HG02973 (cell line): ENCODE data around the gene MED29.
"Not testable (repeated sequence)": the region's sequence is repeated elsewhere in the genome, so short reads cannot be mapped to it uniquely, and the experiment has no call there.

Experiments used
- ATAC-seq: cut with Tn5 transposase; IDR thresholded peaks from one replicate; pipeline ENCODE4 v1.9.1; 2021; ENCODE audit warnings: moderate library complexity; ENCODE audit not compliant: unreplicated experiment

The MED29 gene

DNA sequence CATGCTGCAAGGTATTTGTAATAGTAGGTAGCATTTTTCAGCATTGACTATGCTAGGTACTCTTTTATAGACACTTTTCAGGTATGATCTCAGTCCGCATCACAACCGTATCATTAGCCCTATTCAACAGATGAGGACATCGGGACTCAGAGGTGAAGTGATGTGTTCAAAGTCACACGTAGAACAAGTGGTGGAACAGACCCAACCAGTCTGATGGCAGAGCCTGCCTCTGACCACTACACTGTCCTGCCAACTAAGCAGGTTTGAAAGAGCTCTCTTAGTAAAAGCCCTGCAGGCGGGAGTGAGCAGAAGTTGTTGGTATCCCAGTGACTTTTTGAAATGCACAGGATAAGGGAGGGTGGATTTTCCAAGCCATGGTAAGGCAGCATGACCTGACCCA, 20.4 kb upstream of the MED29 start:
- no peak for ATAC-seq

DNA sequence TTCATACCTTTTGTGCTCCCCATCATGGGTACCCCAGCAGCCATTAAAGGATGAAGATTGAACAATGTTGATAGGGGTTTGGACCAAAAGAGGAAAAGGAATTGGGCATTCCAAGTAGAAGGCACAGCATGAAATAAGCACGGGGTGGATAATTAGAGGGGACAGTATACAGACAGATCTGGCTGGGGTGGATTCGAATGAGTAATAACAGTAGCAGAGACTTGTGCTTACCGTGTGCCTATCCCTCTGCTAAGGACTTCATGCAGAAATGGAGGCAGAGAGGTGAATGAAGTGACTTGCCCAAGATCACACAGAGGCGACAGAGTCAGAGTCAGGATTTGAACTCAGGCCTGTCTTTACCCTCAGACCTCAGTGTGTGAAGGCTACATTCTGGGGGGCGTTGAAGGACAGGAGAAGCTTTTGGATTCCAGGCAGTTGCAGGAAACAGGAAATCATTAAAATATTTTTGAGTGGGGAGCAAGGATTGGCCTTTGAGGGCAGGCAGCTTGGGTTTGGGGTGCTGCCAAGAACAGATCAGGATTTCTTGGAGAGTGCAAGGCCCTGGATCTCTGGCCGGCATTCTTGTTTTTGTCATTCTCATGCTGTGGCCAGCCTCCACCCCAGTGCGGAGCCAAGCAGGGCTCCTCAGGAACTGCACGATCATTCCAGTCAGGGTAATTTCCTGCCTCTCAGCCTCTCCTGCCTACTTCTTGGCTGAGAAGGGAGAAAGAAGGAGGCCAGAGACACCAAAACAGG, 19.0 kb upstream of the MED29 start:
- ATAC-seq, result no peak

- no peak for ATAC-seq
These were observed 18.2 kb upstream of the MED29 start for GRCh38 chr19:39372941-39373340.

GRCh38 chr19:39375929-39376328, 15.2 kb upstream of the MED29 start:
- no peak for ATAC-seq

DNA sequence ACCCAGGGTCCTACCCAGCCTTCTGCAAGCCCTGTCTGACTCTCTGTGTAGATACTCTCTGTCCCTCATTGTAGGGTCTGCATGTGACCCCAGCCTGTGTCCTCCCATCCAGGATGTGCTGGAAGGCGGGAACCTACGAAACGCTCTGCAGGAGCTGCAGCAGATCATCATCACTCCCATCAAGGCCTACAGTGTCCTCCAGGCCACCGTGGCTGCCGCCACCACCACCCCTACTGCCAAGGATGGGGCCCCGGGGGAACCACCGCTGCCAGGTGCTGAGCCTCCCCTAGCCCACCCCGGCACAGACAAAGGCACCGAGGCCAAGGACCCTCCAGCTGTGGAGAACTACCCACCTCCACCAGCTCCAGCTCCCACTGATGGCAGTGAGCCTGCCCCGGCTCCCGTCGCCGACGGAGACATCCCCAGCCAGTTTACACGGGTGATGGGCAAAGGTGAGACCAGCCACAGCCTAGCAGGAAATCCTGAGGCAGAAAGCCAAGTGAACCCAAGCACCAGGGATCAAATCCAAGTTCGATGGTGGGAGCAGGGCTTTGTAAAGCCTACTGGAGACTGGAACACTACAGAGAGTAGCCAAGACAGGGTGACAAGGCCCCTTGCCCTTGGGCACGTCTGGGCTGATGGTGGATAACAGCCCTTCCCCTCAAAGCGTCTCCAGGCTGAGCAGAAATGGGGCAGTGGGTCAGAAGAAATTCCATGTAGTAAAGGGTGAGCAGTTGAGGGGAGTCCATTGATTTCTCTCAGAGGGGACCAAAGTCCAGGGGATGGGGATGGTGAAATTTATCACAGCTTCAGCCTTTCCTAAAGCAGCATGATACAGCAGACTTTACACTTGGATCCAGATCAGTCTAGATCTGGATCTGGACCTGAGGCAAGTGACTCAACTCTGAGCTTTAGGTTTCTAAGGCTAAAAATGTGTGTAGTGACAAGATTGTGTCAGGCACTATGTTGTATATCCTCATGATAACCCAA, 13.5 kb upstream of the MED29 start:
- ATAC-seq, result no peak

GRCh38 chr19:39379366-39379765, 11.8 kb upstream of the MED29 start:
- ATAC-seq, result not testable (repeated sequence)

DNA sequence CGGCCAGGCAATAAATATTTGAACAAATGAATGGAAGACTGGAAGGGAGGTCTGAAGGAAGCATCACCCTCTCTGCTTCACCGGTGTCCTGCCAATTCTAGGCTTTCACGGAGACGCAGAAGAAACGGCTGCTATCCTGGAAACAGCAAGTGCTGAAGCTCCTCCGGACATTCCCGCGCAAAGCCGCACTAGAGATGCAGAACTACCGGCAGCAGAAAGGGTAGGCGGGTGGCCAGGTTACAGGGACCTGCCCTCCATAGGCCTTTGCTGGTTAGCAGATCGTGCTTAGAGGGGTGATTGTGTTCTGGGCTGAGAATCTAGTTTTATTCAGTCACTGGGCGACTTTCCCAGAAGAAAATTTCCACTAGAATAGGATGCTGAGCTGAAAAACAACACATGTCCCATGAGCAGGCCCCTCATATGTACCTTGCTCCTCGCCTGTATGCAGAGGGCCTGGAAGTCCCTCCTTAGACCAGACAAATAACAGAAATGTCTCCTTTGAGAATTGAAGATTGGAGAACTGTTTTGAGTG, 11.2 kb upstream of the MED29 start:
- no peak for ATAC-seq

DNA sequence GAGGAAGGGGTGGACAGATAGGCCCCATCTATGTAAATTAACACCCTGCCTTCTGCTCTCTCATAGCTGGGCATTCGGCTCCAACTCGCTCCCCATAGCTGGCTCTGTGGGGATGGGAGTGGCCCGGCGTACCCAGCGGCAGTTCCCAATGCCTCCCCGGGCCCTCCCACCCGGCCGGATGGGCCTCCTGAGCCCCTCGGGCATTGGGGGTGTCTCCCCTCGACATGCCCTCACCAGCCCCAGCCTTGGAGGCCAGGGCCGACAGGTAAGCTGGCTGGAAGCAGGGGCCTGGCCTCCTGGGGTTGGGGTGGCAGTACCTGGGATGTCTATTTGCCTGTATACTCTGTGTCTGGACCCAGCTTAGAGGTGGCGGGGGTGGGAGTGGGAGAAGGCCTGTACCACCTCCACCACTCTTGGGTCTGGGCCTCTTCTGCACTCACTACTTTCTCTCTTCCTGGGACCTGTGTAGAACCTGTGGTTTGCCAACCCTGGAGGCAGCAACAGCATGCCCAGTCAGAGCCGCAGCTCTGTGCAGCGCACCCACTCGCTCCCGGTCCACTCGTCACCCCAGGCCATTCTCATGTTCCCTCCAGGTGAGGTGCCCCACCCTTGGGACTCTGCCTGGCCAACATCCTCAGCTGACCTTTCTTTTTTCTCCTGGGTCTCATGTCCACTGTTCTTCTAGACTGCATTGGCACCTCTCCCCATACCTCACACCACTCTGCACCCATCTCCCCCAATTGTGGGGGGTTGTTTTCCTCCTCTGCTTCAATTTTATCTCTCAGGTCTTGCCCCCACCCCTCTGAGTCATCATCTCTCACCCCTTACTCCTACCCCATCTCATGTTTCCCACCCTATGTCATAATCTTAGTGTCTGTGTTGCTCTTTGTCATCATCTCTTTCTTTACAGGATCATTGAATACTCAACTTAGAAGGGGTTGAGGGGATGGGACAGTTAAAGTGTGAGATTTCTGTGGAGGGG, 10.4 kb upstream of the MED29 start:
- no peak for ATAC-seq

GRCh38 chr19:39381910-39382611, 9.1 kb upstream of the MED29 start:
- ATAC-seq, result no peak

- no peak for ATAC-seq
These were observed 8.0 kb upstream of the MED29 start for GRCh38 chr19:39382991-39383828.

DNA sequence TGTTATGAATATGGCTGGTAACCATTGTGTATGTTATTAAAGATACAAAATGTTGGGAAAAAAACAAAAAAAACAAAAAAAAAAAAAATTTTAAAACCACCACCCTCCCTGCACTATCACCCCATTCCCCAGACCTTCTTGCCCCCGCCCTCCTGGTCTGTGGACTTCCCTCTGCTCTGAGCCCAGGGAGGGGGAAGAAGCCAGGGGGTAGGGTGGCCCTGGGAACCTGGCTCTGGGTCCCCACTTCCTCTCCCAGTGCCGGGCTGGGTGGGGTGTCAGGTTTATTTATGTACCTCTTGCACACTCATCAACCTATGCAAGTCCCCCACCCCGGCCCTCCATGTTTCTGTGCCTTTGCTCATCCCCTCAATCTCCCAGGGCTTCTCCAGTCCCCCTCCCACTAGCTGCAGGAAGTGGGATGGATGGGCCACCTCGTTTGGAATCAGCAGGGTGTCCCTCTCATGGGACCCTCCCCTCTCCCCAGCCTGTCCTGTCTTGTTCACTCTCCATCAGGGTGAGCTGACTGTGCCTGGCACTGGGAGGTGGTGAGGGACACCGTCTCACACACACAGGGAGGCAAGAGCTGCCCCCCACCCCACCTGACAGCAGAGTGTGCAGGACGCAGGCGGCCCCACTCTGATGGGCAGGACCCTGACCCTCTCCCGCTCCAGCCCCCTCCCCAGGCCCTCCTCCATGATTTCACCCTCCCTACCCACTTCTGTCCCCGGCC, 6.2 kb upstream of the MED29 start:
- ATAC-seq, result no peak

GRCh38 chr19:39385629-39386411, 5.4 kb upstream of the MED29 start:
- no peak for ATAC-seq

DNA sequence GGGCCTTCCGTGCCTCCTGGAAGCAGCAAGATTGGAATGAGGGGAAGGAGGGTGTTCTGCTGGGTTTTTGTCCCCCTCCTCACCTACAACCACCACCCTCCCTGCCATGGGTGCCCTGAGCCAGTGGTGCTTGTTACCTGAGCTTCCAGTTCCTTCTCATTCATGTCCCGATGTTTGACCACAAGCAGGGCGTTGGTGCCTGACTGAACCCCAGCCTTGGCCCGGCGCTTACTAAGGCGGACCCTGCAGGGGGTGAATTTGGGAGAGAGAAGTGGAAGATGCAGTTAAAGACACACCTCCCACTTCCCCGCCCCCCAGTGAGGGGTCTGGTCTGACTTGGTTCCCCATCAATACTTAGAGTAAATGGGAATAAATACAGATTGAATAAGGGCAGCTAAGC, 4.6 kb upstream of the MED29 start:
- ATAC-seq, result no peak

GRCh38 chr19:39388657-39389056, 2.5 kb upstream of the MED29 start:
- no peak for ATAC-seq

- no peak for ATAC-seq
These were observed 1.4 kb upstream of the MED29 start for GRCh38 chr19:39389631-39390414.

- no peak for ATAC-seq
These were observed 777 bp upstream of the MED29 start for GRCh38 chr19:39390451-39390750.
